MCF 10A (cell line): ENCODE data around the gene BBS1. TPM values are rescaled to one million over a fixed set of nuclear protein-coding genes. Genes with fewer than 3 reads are reported as not detected.
"Not testable (repeated sequence)": the region's sequence is repeated elsewhere in the genome, so short reads cannot be mapped to it uniquely, and the experiment has no call there.

Experiments used
- BruUV-seq: library from RNA; stranded (reverse); fragments of 400-500 nt; replicated peaks from 2 replicates; lab custom pipeline; 2021; lab: Mats Ljungman, UMichigan
- CTCF ChIA-PET: fragments of 300-600 bp; sonication (Branson Sonifier 250); formaldehyde crosslinking; extraction: SDS; loops from one replicate; lab custom pipeline; 2021; ENCODE audit warnings: antibody characterized with exemption, inconsistent platforms; lab: Yijun Ruan, JAX
- POLR2A ChIA-PET: fragments of 300-600, 350-650 bp; sonication (Branson Sonifier 250); formaldehyde crosslinking; extraction: SDS; loops from one replicate; lab custom pipeline; 2020; ENCODE audit warnings: antibody characterized with exemption, inconsistent platforms; lab: Yijun Ruan, JAX
- DNase-seq: peaks from one replicate; pipeline ENCODE4 v3.0.0-alpha.2; 2018; ENCODE audit not compliant: unreplicated experiment
- H3K27ac Mint-ChIP-seq: one replicate; pipeline ENCODE4 v1.8.0; 2022; ENCODE audit warnings: mild to moderate bottlenecking, low read depth, mixed read lengths; ENCODE audit not compliant: unreplicated experiment
- H3K27me3 Mint-ChIP-seq: one replicate; pipeline ENCODE4 v1.8.0; 2022; ENCODE audit warnings: mixed read lengths; ENCODE audit not compliant: insufficient read depth, unreplicated experiment
- H3K36me3 Mint-ChIP-seq: one replicate; pipeline ENCODE4 v1.8.0; 2022; ENCODE audit warnings: mild to moderate bottlenecking, moderate library complexity, mixed read lengths; ENCODE audit not compliant: insufficient read depth, unreplicated experiment
- H3K4me1 Mint-ChIP-seq: one replicate; pipeline ENCODE4 v1.8.0; 2022; ENCODE audit warnings: mixed read lengths; ENCODE audit not compliant: insufficient read depth, unreplicated experiment
- H3K4me3 Mint-ChIP-seq: one replicate; pipeline ENCODE4 v1.8.0; 2022; ENCODE audit warnings: mild to moderate bottlenecking, moderate library complexity, mixed read lengths; ENCODE audit not compliant: unreplicated experiment
- H3K9me3 Mint-ChIP-seq: one replicate; pipeline ENCODE4 v1.8.0; 2022; ENCODE audit warnings: mixed read lengths; ENCODE audit not compliant: unreplicated experiment
- intact Hi-C: fragments of 100-400 bp; cut with micrococcal nuclease; formaldehyde crosslinking; loops from 2 replicates; pipeline ENCODE4 v1.14.1; 2022
- total RNA-seq: library from RNA; stranded (reverse); gene quantifications from 2 replicates; pipeline ENCODE4 v1.2.3, GENCODE V29; 2022
- TF ChIP-seq, protein P1 (sequence below): fragments of 200-600 bp; IDR thresholded peaks from one replicate; pipeline ENCODE4 v1.8.0; 2022; ENCODE audit warnings: antibody characterized with exemption, mild to moderate bottlenecking; ENCODE audit not compliant: unreplicated experiment

The BBS1 gene
- total RNA-seq, 1 experiment from 2014 or later = 31.7 TPM

- intact Hi-C loops = no loop called here
- peak; percentile 43 for DNase-seq
- POLR2A ChIA-PET = interaction anchor here (0.7 to 1.8 kb wide), 8 partner anchors 9 to 96 kb away, joined by 3 to 6 read pairs (median 3); partner anchors contain the start of genes CTSF and RBM4B
Observed at GRCh38 chr11:66580803-66581202, 70.4 kb downstream of the BBS1 start.

DNA sequence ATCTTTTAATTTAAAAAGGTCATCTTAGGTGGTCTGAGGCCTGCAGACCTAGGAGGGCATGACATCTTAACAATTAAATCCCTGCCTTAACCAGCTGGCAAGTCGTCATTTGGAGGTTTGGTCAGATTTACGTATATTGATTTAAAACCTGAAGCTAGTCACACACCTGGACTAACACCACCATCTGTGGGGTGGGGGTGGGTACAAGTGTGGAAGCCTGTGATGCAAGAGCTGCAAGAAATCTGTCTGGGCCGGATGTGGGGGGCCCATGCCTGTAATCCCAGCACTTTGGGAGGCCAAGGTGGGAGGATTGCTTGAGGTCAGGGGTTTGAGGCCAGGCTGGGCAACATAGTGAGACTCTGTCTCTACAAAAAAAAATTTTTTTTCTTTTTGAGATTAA lies 70.8 kb downstream of the BBS1 start:
- POLR2A ChIA-PET = interaction anchor here (0.7 to 1.8 kb wide), 7 partner anchors 13 to 96 kb away, joined by 3 to 6 read pairs (median 3); partner anchors contain the start of genes CTSF and RBM4B
- CTCF ChIA-PET = interaction anchor here (1.1 to 1.2 kb wide), 2 partner anchors 11 to 97 kb away, joined by 3 to 4 read pairs; partner anchors contain the start of gene RBM4B
- Mint-ChIP-seq H3K9me3 (peaks cover 7% of the 10 kb centered on the region), H3K27me3 (peaks cover 7% of the 10 kb centered on the region), H3K36me3 (no peaks in the 10 kb centered on the region), H3K4me1 (peaks cover 7% of the 10 kb centered on the region), H3K27ac (no peak overlapping the region), H3K4me3 (no peak overlapping the region)
- no peak for DNase-seq
- no TSS peak for BruUV-seq
- intact Hi-C loops = no loop called here
- TF ChIP-seq, protein P1, sequence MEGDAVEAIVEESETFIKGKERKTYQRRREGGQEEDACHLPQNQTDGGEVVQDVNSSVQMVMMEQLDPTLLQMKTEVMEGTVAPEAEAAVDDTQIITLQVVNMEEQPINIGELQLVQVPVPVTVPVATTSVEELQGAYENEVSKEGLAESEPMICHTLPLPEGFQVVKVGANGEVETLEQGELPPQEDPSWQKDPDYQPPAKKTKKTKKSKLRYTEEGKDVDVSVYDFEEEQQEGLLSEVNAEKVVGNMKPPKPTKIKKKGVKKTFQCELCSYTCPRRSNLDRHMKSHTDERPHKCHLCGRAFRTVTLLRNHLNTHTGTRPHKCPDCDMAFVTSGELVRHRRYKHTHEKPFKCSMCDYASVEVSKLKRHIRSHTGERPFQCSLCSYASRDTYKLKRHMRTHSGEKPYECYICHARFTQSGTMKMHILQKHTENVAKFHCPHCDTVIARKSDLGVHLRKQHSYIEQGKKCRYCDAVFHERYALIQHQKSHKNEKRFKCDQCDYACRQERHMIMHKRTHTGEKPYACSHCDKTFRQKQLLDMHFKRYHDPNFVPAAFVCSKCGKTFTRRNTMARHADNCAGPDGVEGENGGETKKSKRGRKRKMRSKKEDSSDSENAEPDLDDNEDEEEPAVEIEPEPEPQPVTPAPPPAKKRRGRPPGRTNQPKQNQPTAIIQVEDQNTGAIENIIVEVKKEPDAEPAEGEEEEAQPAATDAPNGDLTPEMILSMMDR = no peak

More at GRCh38 chr11:66580803-66581202, 70.4 kb downstream of the BBS1 start:
- H3K36me3 Mint-ChIP-seq = no peaks in the 10 kb centered on the region
- peaks cover 7% of the 10 kb centered on the region for H3K9me3 Mint-ChIP-seq
- TF ChIP-seq, protein P1 = no peak
- H3K4me1 Mint-ChIP-seq = peaks cover 7% of the 10 kb centered on the region
- no peak overlapping the region for H3K27ac Mint-ChIP-seq
- no TSS peak for BruUV-seq
- H3K27me3 Mint-ChIP-seq = peaks cover 11% of the 10 kb centered on the region
- CTCF ChIA-PET = interaction anchor here (1.1 to 1.2 kb wide), 2 partner anchors 10 to 97 kb away, joined by 3 to 4 read pairs; partner anchors contain the start of gene RBM4B
- H3K4me3 Mint-ChIP-seq = no peak overlapping the region

GRCh38 chr11:66582565-66583147 lies 72.2 kb downstream of the BBS1 start:
- intact Hi-C loops, BruUV-seq, H3K4me3 Mint-ChIP-seq, H3K4me1 Mint-ChIP-seq, H3K36me3 Mint-ChIP-seq, H3K27me3 Mint-ChIP-seq, DNase-seq, CTCF ChIA-PET, H3K9me3 Mint-ChIP-seq, H3K27ac Mint-ChIP-seq: not testable (repeated sequence)
- POLR2A ChIA-PET = interaction anchor here (0.8 kb wide), 1 partner anchor 37 kb away, joined by 3 read pairs; the partner anchor contains the start of gene ZDHHC24

Other genes starting within 250 kb of the BBS1 start
- gene RAB1B, start 242.0 kb upstream of the BBS1 start, total RNA-seq = 73.4 and 87.0 TPM in 2 replicates
- 1.4 and 1.6 TPM in 2 replicates for gene CNIH2, start 232.5 kb upstream of the BBS1 start, total RNA-seq
- 143 and 144 TPM in 2 replicates for gene YIF1A, start 221.5 kb upstream of the BBS1 start, total RNA-seq
- 0.12 TPM in 1 of 2 replicates, not detected in the other for gene TMEM151A, start 218.7 kb upstream of the BBS1 start, total RNA-seq
- gene CD248, start 193.6 kb upstream of the BBS1 start, total RNA-seq = not detected in 2 replicates
- 38.7 and 50.2 TPM in 2 replicates for gene RIN1, start 174.2 kb upstream of the BBS1 start, total RNA-seq
- gene BRMS1, start 165.5 kb upstream of the BBS1 start, total RNA-seq = 53.2 and 55.4 TPM in 2 replicates
- gene B4GAT1, start 163.0 kb upstream of the BBS1 start, total RNA-seq = 6.7 and 8.6 TPM in 2 replicates
- 3.6 and 7.0 TPM in 2 replicates for gene SLC29A2, start 138.9 kb upstream of the BBS1 start, total RNA-seq
- gene NPAS4, start 89.6 kb upstream of the BBS1 start, total RNA-seq = not detected in 2 replicates
- 65.5 and 69.1 TPM in 2 replicates for gene MRPL11, start 71.8 kb upstream of the BBS1 start, total RNA-seq
- gene PELI3, start 43.7 kb upstream of the BBS1 start, total RNA-seq = 5.0 and 6.1 TPM in 2 replicates
- 34.4 and 40.9 TPM in 2 replicates for gene DPP3, start 30.2 kb upstream of the BBS1 start, total RNA-seq
- 11.1 and 12.4 TPM in 2 replicates for gene ZDHHC24, start 35.4 kb downstream of the BBS1 start, total RNA-seq
- not detected in 2 replicates for gene ACTN3, start 36.3 kb downstream of the BBS1 start, total RNA-seq
- 8.6 and 11.8 TPM in 2 replicates for gene CTSF, start 58.0 kb downstream of the BBS1 start, total RNA-seq
- not detected in 2 replicates for gene CCDC87, start 82.4 kb downstream of the BBS1 start, total RNA-seq
- gene CCS, start 82.5 kb downstream of the BBS1 start, total RNA-seq = 25.8 and 34.4 TPM in 2 replicates
- gene RBM14, start 106.0 kb downstream of the BBS1 start, total RNA-seq = 78.1 and 88.3 TPM in 2 replicates
- 171 and 172 TPM in 2 replicates for gene RBM4, start 128.1 kb downstream of the BBS1 start, total RNA-seq
- 9.5 and 13.5 TPM in 2 replicates for gene RBM4B, start 167.3 kb downstream of the BBS1 start, total RNA-seq
- gene SPTBN2, start 218.6 kb downstream of the BBS1 start, total RNA-seq = 46.9 and 47.2 TPM in 2 replicates